Suprapubic skin (tissue), 4 donors: ENCODE measurements around the gene NCSTN.

Experiments
- POLR2A ChIP-seq, 2 donors: fragments of 450-650 bp; IDR thresholded peaks; one replicate each; pipeline ENCODE4 v1.6.1; 2017; ENCODE audit warnings: antibody characterized with exemption in 2 of 2, mild to moderate bottlenecking in 2 of 2, moderate library complexity in 2 of 2
- POLR2AphosphoS5 ChIP-seq, 3 donors: sonication (generic); formaldehyde crosslinking; IDR thresholded peaks; one replicate each; pipeline ENCODE4 v1.6.1; 2017; ENCODE audit warnings: antibody characterized with exemption in 3 of 3
- TF ChIP-seq, protein P1 (sequence below), 2 donors: fragments of 200-600 bp in 1 of 2; fragments of 450-650 bp in 1 of 2; sonication (generic) in 1 of 2; IDR thresholded peaks; one replicate each; pipeline ENCODE4 v1.5.1; 2016 to 2019; ENCODE audit warnings: antibody characterized with exemption in 2 of 2, mild to moderate bottlenecking in 1 of 2, moderate library complexity in 1 of 2

DNA sequence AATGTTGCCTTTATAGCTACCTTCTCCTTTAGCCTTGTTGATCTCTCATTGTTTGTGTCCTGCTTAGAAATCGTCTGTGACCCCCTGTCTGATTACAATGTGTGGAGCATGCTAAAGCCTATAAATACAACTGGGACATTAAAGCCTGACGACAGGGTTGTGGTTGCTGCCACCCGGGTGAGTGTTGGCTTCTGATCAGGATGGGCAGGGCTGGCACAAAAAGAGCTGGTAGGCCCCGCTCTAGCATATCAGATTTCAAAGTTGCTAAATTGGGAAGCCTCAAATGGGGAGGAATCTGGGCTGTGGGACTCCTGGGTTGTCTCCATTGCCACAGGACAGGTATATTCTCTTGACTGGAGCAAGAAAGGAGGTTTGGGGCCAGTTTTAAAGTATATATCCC lies 8.4 kb downstream of the NCSTN start:
- TF ChIP-seq, protein P1, sequence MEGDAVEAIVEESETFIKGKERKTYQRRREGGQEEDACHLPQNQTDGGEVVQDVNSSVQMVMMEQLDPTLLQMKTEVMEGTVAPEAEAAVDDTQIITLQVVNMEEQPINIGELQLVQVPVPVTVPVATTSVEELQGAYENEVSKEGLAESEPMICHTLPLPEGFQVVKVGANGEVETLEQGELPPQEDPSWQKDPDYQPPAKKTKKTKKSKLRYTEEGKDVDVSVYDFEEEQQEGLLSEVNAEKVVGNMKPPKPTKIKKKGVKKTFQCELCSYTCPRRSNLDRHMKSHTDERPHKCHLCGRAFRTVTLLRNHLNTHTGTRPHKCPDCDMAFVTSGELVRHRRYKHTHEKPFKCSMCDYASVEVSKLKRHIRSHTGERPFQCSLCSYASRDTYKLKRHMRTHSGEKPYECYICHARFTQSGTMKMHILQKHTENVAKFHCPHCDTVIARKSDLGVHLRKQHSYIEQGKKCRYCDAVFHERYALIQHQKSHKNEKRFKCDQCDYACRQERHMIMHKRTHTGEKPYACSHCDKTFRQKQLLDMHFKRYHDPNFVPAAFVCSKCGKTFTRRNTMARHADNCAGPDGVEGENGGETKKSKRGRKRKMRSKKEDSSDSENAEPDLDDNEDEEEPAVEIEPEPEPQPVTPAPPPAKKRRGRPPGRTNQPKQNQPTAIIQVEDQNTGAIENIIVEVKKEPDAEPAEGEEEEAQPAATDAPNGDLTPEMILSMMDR (IDR thresholded peaks at IDR 0.05), result no peak
- TF ChIP-seq POLR2A (IDR thresholded peaks at IDR 0.05) (no peak), POLR2AphosphoS5 (IDR thresholded peaks at IDR 0.05) (no peak)
